Keratinocyte (primary cell): ENCODE measurements around the gene DCDC2C. TPM values are rescaled to one million over a fixed set of nuclear protein-coding genes. Genes with fewer than 3 reads are reported as not detected.

Experiments
- DNase-seq: peaks from one replicate; pipeline ENCODE4 v3.0.0-alpha.2; 2011; ENCODE audit warnings: low read depth, missing footprints, low spot score
- FAIRE-seq: peaks from 2 replicates; lab custom pipeline; 2011; peaks lifted over from hg19 to GRCh38; lab: Jason Lieb, UNC
- H2AFZ ChIP-seq: 2 replicates; pipeline ENCODE4 v1.6.0; 2012; ENCODE audit warnings: low read length, control low read depth, inconsistent platforms; ENCODE audit not compliant: control insufficient read depth
- H3K27ac ChIP-seq: 2 replicates; pipeline ENCODE4 v1.5.1; 2011; ENCODE audit warnings: low read length; ENCODE audit not compliant: control insufficient read depth, insufficient read depth
- H3K27me3 ChIP-seq: 3 replicates; pipeline ENCODE4 v1.6.0; 2011; ENCODE audit warnings: low read length; ENCODE audit not compliant: control insufficient read depth, insufficient read depth; ENCODE audit errors: extremely low read depth
- H3K36me3 ChIP-seq, 2 experiments: 2 replicates in 1 of 2; 3 replicates in 1 of 2; pipeline ENCODE4 v1.5.1; 2011; ENCODE audit warnings: low read length in 2 of 2, mild to moderate bottlenecking in 1 of 2; ENCODE audit not compliant: control insufficient read depth in 2 of 2, insufficient read depth in 2 of 2; ENCODE audit errors: extremely low read depth in 1 of 2
- H3K4me1 ChIP-seq: 3 replicates; pipeline ENCODE4 v1.5.1; 2011; ENCODE audit warnings: low read length; ENCODE audit not compliant: control insufficient read depth, insufficient read depth; ENCODE audit errors: extremely low read depth
- H3K4me2 ChIP-seq: 3 replicates; pipeline ENCODE4 v1.6.0; 2011; ENCODE audit warnings: low read depth, low read length; ENCODE audit not compliant: control insufficient read depth, insufficient read depth; ENCODE audit errors: extremely low read depth
- H3K4me3 ChIP-seq, 3 experiments: fragments of 200-600 bp in 1 of 3; sonication (generic) in 1 of 3; 2 replicates in 2 of 3; 3 replicates in 1 of 3; pipeline ENCODE4 v1.5.1; 2011 to 2016; ENCODE audit warnings: low read length in 3 of 3, mild to moderate bottlenecking in 3 of 3, control low read depth in 2 of 3, inconsistent platforms in 1 of 3, low read depth in 1 of 3, mixed read lengths in 1 of 3, mixed run types in 1 of 3, moderate library complexity in 1 of 3; ENCODE audit not compliant: control insufficient read depth in 2 of 3, insufficient read depth in 2 of 3; ENCODE audit errors: extremely low read depth in 1 of 3
- H3K79me2 ChIP-seq: 2 replicates; pipeline ENCODE4 v1.6.0; 2012; ENCODE audit warnings: low read length; ENCODE audit not compliant: control insufficient read depth, insufficient read depth
- H3K9ac ChIP-seq: 3 replicates; pipeline ENCODE4 v1.6.0; 2011; ENCODE audit warnings: low read length; ENCODE audit not compliant: control insufficient read depth, insufficient read depth; ENCODE audit errors: extremely low read depth
- H3K9me1 ChIP-seq: 3 replicates; pipeline ENCODE4 v1.6.0; 2011; ENCODE audit warnings: low read length; ENCODE audit not compliant: control insufficient read depth, insufficient read depth; ENCODE audit errors: extremely low read depth
- H3K9me3 ChIP-seq: 2 replicates; pipeline ENCODE4 v1.5.1; 2012; ENCODE audit warnings: low read depth, low read length; ENCODE audit not compliant: control insufficient read depth
- H4K20me1 ChIP-seq: 3 replicates; pipeline ENCODE4 v1.6.0; 2011; ENCODE audit warnings: low read length; ENCODE audit not compliant: control insufficient read depth, insufficient read depth; ENCODE audit errors: extremely low read depth
- EZH2 ChIP-seq: IDR thresholded peaks from one replicate; pipeline ENCODE4 v1.6.1; 2012; ENCODE audit warnings: inconsistent platforms, mild to moderate bottlenecking, low read length, moderate library complexity
- dilution Hi-C: fragments of 300-500 bp; cut with MboI; formaldehyde crosslinking; loops from one replicate; pipeline ENCODE4 v1.7.0; 2020; ENCODE audit warnings: low sequenced_read_pairs; ENCODE audit not compliant: extremely low pct_ligation_motif_present
- polyA plus RNA-seq, 5 experiments: library from polyadenylated mRNA; depleted of rRNA in 3 of 5; stranded (reverse) in 3 of 5; stranded (forward) in 1 of 5; unstranded in 1 of 5; fragments of >200 nt; gene quantifications; 1 replicate in 1 of 5; 2 replicates in 3 of 5; 3 replicates in 1 of 5; pipeline versions ENCODE4 v1.2.1 to v1.2.3, GENCODE V29; 2011 to 2012; ENCODE audit warnings: missing spikeins in 2 of 5, low read depth in 1 of 5, low replicate concordance in 1 of 5
- TF ChIP-seq, protein P1 (sequence below), 3 experiments: IDR thresholded peaks in 1 of 3; conservative IDR thresholded peaks in 1 of 3; optimal IDR thresholded peaks in 1 of 3; 2 replicates in 2 of 3; 3 replicates in 1 of 3; pipeline versions ENCODE3 to v1.5.1; 2011; ENCODE audit warnings: low read length in 3 of 3, mild to moderate bottlenecking in 3 of 3, moderate library complexity in 2 of 3, control low read depth in 1 of 3, inconsistent platforms in 1 of 3; ENCODE audit not compliant: insufficient read depth in 2 of 3; ENCODE audit errors: extremely low read depth in 1 of 3

Gene DCDC2C
- polyA plus RNA-seq, 1 donor (not counting 4 experiments of a cell fraction or from before 2014, with no cell fraction given): not detected

DNA sequence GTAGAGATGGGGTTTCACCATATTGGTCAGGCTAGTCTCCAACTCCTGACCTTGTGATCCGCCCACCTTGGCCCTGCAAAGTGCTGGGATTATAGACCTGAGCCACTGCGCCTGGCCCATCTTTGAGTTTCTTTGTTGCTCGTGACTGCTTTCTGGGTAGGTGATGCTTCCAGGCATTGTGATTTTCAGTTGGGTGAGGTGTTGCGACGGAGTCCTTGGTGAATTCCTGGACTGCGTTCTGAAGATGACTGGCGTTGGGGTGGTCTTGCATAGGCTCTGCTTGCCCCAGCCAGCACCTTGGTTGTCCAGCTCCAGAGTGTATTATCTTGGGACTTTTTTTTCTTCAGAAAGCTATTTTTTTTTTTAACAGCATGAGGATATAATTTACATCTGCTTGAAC lies 103.4 kb downstream of the DCDC2C start:
- no peak overlapping the region for H3K4me2 ChIP-seq
- no peak for FAIRE-seq
- dilution Hi-C loops: no loop called here

DNA sequence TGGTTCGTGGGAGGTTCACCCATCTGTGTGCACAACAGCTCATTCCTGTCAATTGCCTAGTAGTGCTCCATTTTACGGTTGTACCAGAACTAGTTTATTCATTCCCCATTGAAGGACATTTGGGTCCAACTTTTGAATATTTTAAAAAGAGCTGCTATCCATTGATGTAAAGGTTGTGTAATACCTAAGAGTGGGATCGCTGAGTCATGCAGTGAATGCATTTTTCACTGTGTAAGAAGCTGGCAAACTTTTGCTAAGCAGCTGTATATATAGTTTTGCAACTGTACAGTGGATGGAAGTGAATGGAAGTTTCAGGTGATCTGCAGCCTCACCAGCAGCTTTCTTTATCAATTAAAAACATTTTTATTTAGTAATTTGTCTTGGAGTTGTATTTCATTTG lies 104.5 kb downstream of the DCDC2C start:
- TF ChIP-seq, protein P1, sequence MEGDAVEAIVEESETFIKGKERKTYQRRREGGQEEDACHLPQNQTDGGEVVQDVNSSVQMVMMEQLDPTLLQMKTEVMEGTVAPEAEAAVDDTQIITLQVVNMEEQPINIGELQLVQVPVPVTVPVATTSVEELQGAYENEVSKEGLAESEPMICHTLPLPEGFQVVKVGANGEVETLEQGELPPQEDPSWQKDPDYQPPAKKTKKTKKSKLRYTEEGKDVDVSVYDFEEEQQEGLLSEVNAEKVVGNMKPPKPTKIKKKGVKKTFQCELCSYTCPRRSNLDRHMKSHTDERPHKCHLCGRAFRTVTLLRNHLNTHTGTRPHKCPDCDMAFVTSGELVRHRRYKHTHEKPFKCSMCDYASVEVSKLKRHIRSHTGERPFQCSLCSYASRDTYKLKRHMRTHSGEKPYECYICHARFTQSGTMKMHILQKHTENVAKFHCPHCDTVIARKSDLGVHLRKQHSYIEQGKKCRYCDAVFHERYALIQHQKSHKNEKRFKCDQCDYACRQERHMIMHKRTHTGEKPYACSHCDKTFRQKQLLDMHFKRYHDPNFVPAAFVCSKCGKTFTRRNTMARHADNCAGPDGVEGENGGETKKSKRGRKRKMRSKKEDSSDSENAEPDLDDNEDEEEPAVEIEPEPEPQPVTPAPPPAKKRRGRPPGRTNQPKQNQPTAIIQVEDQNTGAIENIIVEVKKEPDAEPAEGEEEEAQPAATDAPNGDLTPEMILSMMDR (optimal IDR thresholded peaks at IDR 0.05 in 1 of 3, IDR thresholded peaks at IDR 0.05 in 1 of 3, conservative IDR thresholded peaks at IDR 0.05 in 1 of 3; ENCODE audit: extremely low read depth in 1 of 3, insufficient read depth in 2 of 3, low read length in 3 of 3): no peak
- TF ChIP-seq EZH2: no peak
- H3K27ac ChIP-seq: no peak overlapping the region

More for the DNA sequence above, 103.4 kb downstream of the DCDC2C start:
- H3K36me3 ChIP-seq: no peaks in the 10 kb centered on the region
- no peak for DNase-seq
- H2AFZ ChIP-seq: no peak overlapping the region
- H3K79me2 ChIP-seq: no peaks in the 10 kb centered on the region
- H4K20me1 ChIP-seq: no peaks in the 10 kb centered on the region
- TF ChIP-seq, protein P1 (optimal IDR thresholded peaks at IDR 0.05 in 1 of 3, IDR thresholded peaks at IDR 0.05 in 1 of 3, conservative IDR thresholded peaks at IDR 0.05 in 1 of 3; ENCODE audit: extremely low read depth in 1 of 3, insufficient read depth in 2 of 3, low read length in 3 of 3): no peak
- no peak for TF ChIP-seq EZH2
- no peaks in the 10 kb centered on the region for H3K4me1 ChIP-seq
- no peak overlapping the region for H3K4me3 ChIP-seq
- H3K9me3 ChIP-seq: no peaks in the 10 kb centered on the region
- no peak overlapping the region for H3K9ac ChIP-seq
- H3K9me1 ChIP-seq: no peaks in the 10 kb centered on the region
- no peaks in the 10 kb centered on the region for H3K27me3 ChIP-seq
- H3K27ac ChIP-seq: no peak overlapping the region

More for the DNA sequence above, 104.5 kb downstream of the DCDC2C start:
- Histone ChIP-seq H2AFZ (no peak overlapping the region), H3K79me2 (no peaks in the 10 kb centered on the region), H3K4me3 (no peak overlapping the region), H3K36me3 (no peaks in the 10 kb centered on the region), H3K27me3 (no peaks in the 10 kb centered on the region), H3K9me3 (no peaks in the 10 kb centered on the region), H3K4me2 (no peak overlapping the region), H4K20me1 (no peaks in the 10 kb centered on the region), H3K4me1 (no peaks in the 10 kb centered on the region), H3K9ac (no peak overlapping the region), H3K9me1 (no peaks in the 10 kb centered on the region)
- no peak for DNase-seq
- FAIRE-seq: no peak
- dilution Hi-C loops: no loop called here
